C4-2B (cell line): ENCODE measurements around the gene PARD3.

Experiments
- H3K27ac ChIP-seq: fragments of 450-650 bp; 2 replicates; pipeline ENCODE4 v1.5.1; 2017
- ZFX ChIP-seq: fragments of 450-650 bp; IDR thresholded peaks from 2 replicates; pipeline ENCODE4 v1.6.1; 2017
- TF ChIP-seq, protein P1 (sequence below): fragments of 450-650 bp; conservative IDR thresholded peaks from 2 replicates; pipeline ENCODE4 v1.5.1; 2017; ENCODE audit warnings: mild to moderate bottlenecking

PARD3 gene

DNA sequence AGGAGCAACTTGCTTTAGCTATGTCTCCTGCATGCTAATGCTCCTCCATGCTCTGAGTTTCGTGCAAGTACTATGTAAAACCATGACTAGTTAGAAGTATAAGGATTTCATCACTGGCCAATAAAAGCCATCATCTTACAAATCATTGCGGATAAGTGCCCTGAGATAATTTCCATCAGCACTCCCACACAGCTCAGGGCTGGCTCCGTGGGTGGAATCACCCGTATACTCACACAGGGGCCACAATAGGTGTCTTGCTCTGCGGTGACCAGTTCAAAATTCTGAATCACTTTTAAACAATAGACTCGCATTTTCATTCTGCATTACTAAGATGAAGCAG, 227.4 kb downstream of the PARD3 start:
- TF ChIP-seq, protein P1, sequence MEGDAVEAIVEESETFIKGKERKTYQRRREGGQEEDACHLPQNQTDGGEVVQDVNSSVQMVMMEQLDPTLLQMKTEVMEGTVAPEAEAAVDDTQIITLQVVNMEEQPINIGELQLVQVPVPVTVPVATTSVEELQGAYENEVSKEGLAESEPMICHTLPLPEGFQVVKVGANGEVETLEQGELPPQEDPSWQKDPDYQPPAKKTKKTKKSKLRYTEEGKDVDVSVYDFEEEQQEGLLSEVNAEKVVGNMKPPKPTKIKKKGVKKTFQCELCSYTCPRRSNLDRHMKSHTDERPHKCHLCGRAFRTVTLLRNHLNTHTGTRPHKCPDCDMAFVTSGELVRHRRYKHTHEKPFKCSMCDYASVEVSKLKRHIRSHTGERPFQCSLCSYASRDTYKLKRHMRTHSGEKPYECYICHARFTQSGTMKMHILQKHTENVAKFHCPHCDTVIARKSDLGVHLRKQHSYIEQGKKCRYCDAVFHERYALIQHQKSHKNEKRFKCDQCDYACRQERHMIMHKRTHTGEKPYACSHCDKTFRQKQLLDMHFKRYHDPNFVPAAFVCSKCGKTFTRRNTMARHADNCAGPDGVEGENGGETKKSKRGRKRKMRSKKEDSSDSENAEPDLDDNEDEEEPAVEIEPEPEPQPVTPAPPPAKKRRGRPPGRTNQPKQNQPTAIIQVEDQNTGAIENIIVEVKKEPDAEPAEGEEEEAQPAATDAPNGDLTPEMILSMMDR: no peak
- no peak overlapping the region for H3K27ac ChIP-seq

GRCh38 chr10:34587002-34587679, 228.0 kb downstream of the PARD3 start:
- no peak for TF ChIP-seq ZFX
- TF ChIP-seq, protein P1: no peak
- no peak overlapping the region for H3K27ac ChIP-seq

DNA sequence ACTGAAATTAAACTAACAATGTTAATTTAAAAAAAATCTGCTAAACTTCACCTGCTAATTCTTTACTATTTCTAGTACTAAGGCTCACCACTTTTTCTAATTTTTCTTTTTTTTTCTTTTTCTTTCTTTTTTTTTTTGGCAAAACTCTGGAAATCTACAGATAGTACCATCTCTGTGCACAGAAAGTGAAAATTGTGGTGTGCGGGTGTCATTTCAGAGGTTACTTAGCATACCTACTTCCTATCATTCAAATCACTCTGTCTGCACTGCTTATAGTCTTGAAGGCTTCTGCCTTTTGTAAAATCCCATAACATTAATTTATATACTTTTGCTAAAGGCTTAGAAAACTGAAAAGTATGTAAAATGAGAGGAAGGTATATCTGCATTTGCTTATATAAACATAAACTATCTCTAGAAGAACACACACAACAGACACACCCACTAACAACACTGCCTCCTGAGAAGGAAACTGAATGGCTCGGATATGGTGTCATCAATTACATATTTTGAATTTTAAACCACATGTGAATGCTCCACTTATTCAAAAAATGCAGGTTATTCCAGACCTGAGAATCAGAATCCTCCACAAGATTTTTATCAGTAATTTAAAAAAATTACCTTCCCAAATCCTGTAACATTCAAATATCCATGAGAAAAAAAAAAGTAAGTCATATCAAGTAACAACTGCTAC, 229.5 kb downstream of the PARD3 start:
- no peak overlapping the region for H3K27ac ChIP-seq
- no peak for TF ChIP-seq ZFX
- TF ChIP-seq, protein P1: no peak

GRCh38 chr10:34584164-34584563, 230.9 kb downstream of the PARD3 start:
- TF ChIP-seq ZFX: no peak
- H3K27ac ChIP-seq: no peak overlapping the region

- peak overlapping the region; percentile 47; the same call in 1 of the 2 replicates for H3K27ac ChIP-seq
- TF ChIP-seq, protein P1: no peak
- no peak for TF ChIP-seq ZFX
Measured at GRCh38 chr10:34581801-34582532, 233.1 kb downstream of the PARD3 start.

DNA sequence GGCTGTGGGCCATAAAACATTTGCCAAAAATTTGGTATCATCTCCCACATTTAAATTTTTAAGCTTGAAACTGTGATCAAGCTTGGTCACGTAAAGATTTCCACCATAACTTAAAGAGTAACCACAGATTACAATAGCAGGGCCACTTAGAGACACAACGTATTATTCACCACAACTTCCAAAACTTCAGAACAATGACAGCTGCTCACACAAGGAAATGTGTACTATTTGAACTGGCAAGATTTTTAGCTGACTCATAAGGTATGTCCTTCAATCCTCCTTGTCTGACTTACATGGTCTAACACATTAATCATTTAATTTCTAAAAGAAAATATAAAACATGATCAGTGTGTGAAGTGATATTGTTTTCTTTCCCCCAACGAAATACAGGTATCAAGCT, 234.5 kb downstream of the PARD3 start:
- H3K27ac ChIP-seq: peak overlapping the region; percentile 89
- TF ChIP-seq ZFX: no peak
- TF ChIP-seq, protein P1: no peak

- H3K27ac ChIP-seq: peak overlapping the region; percentile 89
- TF ChIP-seq, protein P1: no peak
- TF ChIP-seq ZFX: no peak
Measured at GRCh38 chr10:34580214-34580613, 234.9 kb downstream of the PARD3 start.
